Raji (cell line): Measurements from ENCODE around the gene TCF12.

Experiments
- POLR2A ChIP-seq: IDR thresholded peaks from 2 replicates; pipeline ENCODE4 v1.6.1; 2011; ENCODE audit warnings: low read depth, low read length, control low read depth; ENCODE audit not compliant: insufficient read depth

The TCF12 gene

GRCh38 chr15:57152133-57152532, 233.7 kb downstream of the TCF12 start:
- TF ChIP-seq POLR2A: no peak

- no peak for TF ChIP-seq POLR2A
Observed at GRCh38 chr15:57152666-57153539, 234.5 kb downstream of the TCF12 start.

- no peak for TF ChIP-seq POLR2A
Observed at GRCh38 chr15:57156210-57156884, 237.9 kb downstream of the TCF12 start.

DNA sequence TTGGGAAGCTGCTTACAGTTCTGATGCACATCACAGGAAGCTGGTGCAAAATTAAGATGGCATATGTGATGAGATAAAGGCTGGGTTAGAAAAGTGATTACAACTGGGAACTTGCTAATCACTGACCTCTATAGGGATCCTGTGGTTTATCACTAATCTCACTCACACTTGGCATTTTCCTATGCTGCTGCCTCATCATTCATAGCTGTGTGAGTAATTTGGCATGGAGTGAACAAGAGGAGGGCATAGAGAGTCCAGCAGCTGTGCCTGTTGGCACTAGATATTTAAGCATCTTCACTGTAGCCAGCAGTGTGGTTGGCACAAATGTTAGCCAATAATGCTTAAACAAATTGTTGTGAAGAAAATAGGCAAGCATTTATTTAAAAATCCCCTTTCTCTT, 240.1 kb downstream of the TCF12 start:
- no peak for TF ChIP-seq POLR2A

- TF ChIP-seq POLR2A: no peak
Observed at GRCh38 chr15:57158997-57159668, 240.7 kb downstream of the TCF12 start.

DNA sequence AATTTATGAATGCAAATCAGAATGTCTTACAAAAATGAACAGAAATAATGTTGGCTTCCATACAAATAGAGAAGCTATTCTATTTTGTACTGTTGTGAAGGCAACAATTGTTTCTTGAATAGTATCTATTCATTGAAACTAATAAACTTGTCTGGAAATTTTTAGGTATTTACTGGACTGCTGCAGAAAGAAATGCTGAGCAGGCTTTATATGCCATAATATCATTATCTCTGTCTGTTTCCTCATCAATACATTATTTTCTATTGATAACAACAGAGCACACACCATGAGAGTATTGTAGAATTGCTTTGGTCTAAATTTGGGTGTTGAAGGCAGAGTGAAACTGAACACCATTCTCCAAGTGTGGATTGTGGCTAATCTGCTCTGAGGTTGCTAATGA, 241.3 kb downstream of the TCF12 start:
- no peak for TF ChIP-seq POLR2A

DNA sequence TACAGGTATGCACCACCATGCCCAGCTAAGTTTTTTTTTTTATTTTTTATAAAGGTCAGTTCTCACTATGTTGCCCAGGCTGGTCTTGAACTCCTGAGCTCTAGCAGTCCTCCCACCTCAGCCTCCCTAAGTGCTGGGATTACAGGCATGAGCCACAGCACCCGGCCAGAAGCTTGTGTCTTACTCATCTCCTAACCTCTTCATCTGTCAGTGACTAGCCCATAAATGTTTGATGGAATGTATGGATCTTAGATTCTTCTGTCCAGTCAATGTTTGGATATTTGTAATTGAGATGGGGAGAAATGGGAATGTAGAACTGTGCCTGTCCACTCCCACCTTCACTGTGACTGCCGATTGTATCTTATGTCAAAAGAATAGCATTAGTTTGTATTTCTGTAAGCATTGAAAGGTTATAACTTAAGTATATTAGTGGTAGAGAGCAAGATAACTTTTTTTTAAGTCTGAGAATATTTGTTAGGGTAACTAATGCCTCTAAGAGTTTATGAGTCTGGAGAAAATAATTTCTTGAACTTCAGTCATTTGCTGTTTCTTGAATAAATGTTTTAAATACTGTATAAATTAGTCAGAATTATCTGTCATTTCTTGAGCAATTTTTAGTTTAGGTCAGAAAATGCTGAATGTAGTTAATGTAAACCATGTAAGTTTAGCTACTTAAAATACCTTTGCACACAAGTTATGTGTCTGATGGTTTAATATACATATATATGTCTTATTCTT, 242.5 kb downstream of the TCF12 start:
- no peak for TF ChIP-seq POLR2A

- TF ChIP-seq POLR2A: no peak
Observed at GRCh38 chr15:57165992-57166391, 247.5 kb downstream of the TCF12 start.

DNA sequence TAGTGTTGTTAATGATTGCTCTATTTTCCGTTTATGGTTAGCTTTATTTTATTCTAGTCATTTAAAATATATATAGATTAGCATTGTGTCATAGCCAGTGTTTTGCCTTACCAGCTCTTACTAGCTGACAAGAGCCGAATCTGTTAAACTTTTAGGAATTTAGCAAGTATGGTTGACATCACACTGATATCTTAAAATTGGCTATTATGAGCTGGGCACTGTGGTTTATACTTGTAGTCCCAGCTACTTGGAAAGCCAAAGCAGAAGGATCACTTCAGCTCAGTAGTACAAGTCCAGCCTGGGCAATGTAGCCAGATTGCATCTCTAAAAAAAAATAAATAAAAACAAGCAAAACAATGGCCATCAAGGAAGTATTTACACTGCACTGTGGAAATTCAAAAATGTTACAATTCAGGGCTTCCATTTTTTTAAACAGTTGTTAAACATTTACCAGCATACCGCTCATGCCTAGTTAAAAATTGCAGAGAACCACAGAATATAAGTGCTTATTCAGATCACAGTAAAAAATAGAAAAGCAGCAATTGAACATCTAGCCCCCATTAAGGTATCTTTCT, 249.5 kb downstream of the TCF12 start:
- no peak for TF ChIP-seq POLR2A

DNA sequence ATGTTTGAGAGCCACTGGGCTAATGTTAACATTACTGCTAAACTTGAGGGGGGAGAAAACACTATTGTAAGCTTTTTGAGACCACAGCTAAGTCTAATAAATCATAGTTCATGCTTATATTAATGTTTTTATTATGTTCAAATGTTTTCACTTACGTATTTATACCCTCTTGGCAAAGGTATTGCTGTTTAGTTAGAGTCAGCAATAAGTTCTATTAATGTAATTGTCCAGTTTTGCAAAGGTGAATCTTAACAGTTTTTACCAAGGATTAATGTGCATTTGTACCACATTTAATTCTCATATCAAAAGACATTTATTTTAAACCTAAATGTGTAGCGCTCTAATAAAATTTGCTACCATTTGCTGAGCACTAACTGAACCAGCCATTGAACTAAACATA, 251.2 kb downstream of the TCF12 start:
- TF ChIP-seq POLR2A: no peak

DNA sequence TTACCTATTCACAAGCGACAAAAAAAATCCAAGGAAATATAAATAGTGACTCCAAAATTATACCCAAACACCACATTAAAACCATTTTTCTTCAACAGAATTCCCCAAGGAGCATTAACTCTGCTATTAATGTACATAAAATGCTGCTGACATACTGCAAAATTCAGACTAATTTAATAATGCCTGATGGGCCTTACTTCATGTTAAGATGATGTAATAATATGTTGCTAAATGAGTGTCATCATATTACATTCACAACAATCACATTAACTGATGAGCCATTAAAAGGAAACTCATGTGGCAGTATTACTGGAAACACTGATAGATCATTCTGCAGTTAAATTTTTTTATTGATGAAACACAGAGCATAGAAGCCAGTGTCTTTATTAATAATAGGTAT, 253.0 kb downstream of the TCF12 start:
- no peak for TF ChIP-seq POLR2A

GRCh38 chr15:57172925-57173324, 254.5 kb downstream of the TCF12 start:
- no peak for TF ChIP-seq POLR2A

GRCh38 chr15:57183041-57183440, 264.6 kb downstream of the TCF12 start:
- no peak for TF ChIP-seq POLR2A

- TF ChIP-seq POLR2A: no peak
Observed at GRCh38 chr15:57183614-57184344, 265.3 kb downstream of the TCF12 start.
